Astrocyte (in vitro differentiated cells and primary cell): ENCODE data around the gene ADAMTSL2. TPM values are rescaled to one million over a fixed set of nuclear protein-coding genes. Genes with fewer than 3 reads are reported as not detected.

Experiments
- DNase-seq: peaks from one replicate; pipeline ENCODE4 v3.0.0-alpha.2; 2010; ENCODE audit warnings: low read depth
- FAIRE-seq: peaks from 2 replicates; lab custom pipeline; 2011; peaks lifted over from hg19 to GRCh38; lab: Jason Lieb, UNC
- H2AFZ ChIP-seq: 2 replicates; pipeline ENCODE4 v1.6.0; 2012; ENCODE audit warnings: low read depth, low read length, inconsistent platforms
- H3K27ac ChIP-seq: 2 replicates; pipeline ENCODE4 v1.5.1; 2011; ENCODE audit warnings: low read depth, low read length, inconsistent platforms
- H3K27me3 ChIP-seq: 2 replicates; pipeline ENCODE4 v1.6.0; 2011; ENCODE audit warnings: low read length, inconsistent platforms; ENCODE audit not compliant: insufficient read depth
- H3K36me3 ChIP-seq: 2 replicates; pipeline ENCODE4 v1.5.1; 2011; ENCODE audit warnings: low read length, inconsistent platforms; ENCODE audit not compliant: insufficient read depth
- H3K4me1 ChIP-seq: 2 replicates; pipeline ENCODE4 v1.5.1; 2011; ENCODE audit warnings: low read length, inconsistent platforms; ENCODE audit not compliant: insufficient read depth
- H3K4me2 ChIP-seq: 2 replicates; pipeline ENCODE4 v1.6.0; 2012; ENCODE audit warnings: low read length, inconsistent platforms
- H3K4me3 ChIP-seq: 2 replicates; pipeline ENCODE4 v1.5.1; 2011; ENCODE audit warnings: low read depth, mild to moderate bottlenecking, low read length, inconsistent platforms; ENCODE audit not compliant: insufficient read depth
- H3K79me2 ChIP-seq: 2 replicates; pipeline ENCODE4 v1.6.0; 2012; ENCODE audit warnings: mild to moderate bottlenecking, low read length, inconsistent platforms; ENCODE audit not compliant: insufficient read depth
- H3K9ac ChIP-seq: 2 replicates; pipeline ENCODE4 v1.6.0; 2012; ENCODE audit warnings: mild to moderate bottlenecking, low read length, inconsistent platforms
- H3K9me3 ChIP-seq: 2 replicates; pipeline ENCODE4 v1.5.1; 2012; ENCODE audit warnings: low read depth, mild to moderate bottlenecking, low read length, inconsistent platforms; ENCODE audit not compliant: insufficient read depth
- H4K20me1 ChIP-seq: 2 replicates; pipeline ENCODE4 v1.6.0; 2012; ENCODE audit warnings: low read length, inconsistent platforms; ENCODE audit not compliant: insufficient read depth
- H3K27ac Mint-ChIP-seq: one replicate; pipeline ENCODE4 v1.8.0; 2021; ENCODE audit warnings: mild to moderate bottlenecking, mixed read lengths; ENCODE audit not compliant: unreplicated experiment
- H3K27me3 Mint-ChIP-seq: one replicate; pipeline ENCODE4 v1.8.0; 2021; ENCODE audit warnings: low read depth, mixed read lengths; ENCODE audit not compliant: unreplicated experiment
- H3K36me3 Mint-ChIP-seq: one replicate; pipeline ENCODE4 v1.8.0; 2021; ENCODE audit warnings: low read depth, mixed read lengths; ENCODE audit not compliant: unreplicated experiment
- H3K4me1 Mint-ChIP-seq: one replicate; pipeline ENCODE4 v1.8.0; 2021; ENCODE audit warnings: low read depth, mixed read lengths; ENCODE audit not compliant: unreplicated experiment
- H3K4me3 Mint-ChIP-seq: one replicate; pipeline ENCODE4 v1.8.0; 2021; ENCODE audit warnings: mild to moderate bottlenecking, moderate library complexity, mixed read lengths; ENCODE audit not compliant: unreplicated experiment
- H3K9me3 Mint-ChIP-seq: one replicate; pipeline ENCODE4 v1.8.0; 2021; ENCODE audit warnings: mild to moderate bottlenecking, mixed read lengths; ENCODE audit not compliant: unreplicated experiment
- CTCF ChIP-seq: IDR thresholded peaks from 2 replicates; pipeline ENCODE4 v1.5.1; 2011; ENCODE audit warnings: low read depth, mild to moderate bottlenecking, inconsistent platforms, low read length, moderate library complexity; ENCODE audit not compliant: insufficient read depth
- EZH2 ChIP-seq: IDR thresholded peaks from 2 replicates; pipeline ENCODE4 v1.6.1; 2012; ENCODE audit warnings: mild to moderate bottlenecking, low read length, inconsistent platforms; ENCODE audit not compliant: insufficient read depth
- total RNA-seq: library from RNA; stranded (reverse); gene quantifications from 2 replicates; pipeline ENCODE4 v1.2.1, GENCODE V29; 2021

Gene ADAMTSL2
- total RNA-seq, 1 donor from 2014 or later = 0.52 TPM

- Mint-ChIP-seq H3K4me3 (no peak overlapping the region), H3K9me3 (no peaks in the 10 kb centered on the region)
These were observed 30.1 kb downstream of the ADAMTSL2 start for GRCh38 chr9:133564451-133565116.

GRCh38 chr9:133566382-133566781 is 31.9 kb downstream of the ADAMTSL2 start:
- peaks cover 41% of the 10 kb centered on the region for H3K27me3 Mint-ChIP-seq
- FAIRE-seq = no peak
- H3K9me3 ChIP-seq = no peaks in the 10 kb centered on the region

More at GRCh38 chr9:133564451-133565116, 30.1 kb downstream of the ADAMTSL2 start:
- Histone ChIP-seq H3K9ac (no peak overlapping the region), H4K20me1 (no peaks in the 10 kb centered on the region), H3K27ac (no peak overlapping the region), H3K27me3 (peaks cover 8% of the 10 kb centered on the region), H2AFZ (no peak overlapping the region), H3K4me3 (no peak overlapping the region), H3K4me2 (no peak overlapping the region), H3K9me3 (no peaks in the 10 kb centered on the region), H3K4me1 (peaks cover 6% of the 10 kb centered on the region), H3K36me3 (no peaks in the 10 kb centered on the region), H3K79me2 (no peaks in the 10 kb centered on the region)
- Mint-ChIP-seq H3K27ac (no peak overlapping the region), H3K4me1 (peaks cover 10% of the 10 kb centered on the region), H3K36me3 (no peaks in the 10 kb centered on the region), H3K27me3 (peaks cover 36% of the 10 kb centered on the region)
- no peak for DNase-seq
- TF ChIP-seq EZH2 (no peak), CTCF (no peak)
- no peak for FAIRE-seq

More at GRCh38 chr9:133566382-133566781, 31.9 kb downstream of the ADAMTSL2 start:
- no peaks in the 10 kb centered on the region for H3K9me3 Mint-ChIP-seq
- no peak overlapping the region for H3K4me2 ChIP-seq
- no peak overlapping the region for H3K27ac Mint-ChIP-seq
- H3K4me1 Mint-ChIP-seq = peaks cover 6% of the 10 kb centered on the region
- DNase-seq = no peak
- H3K4me3 ChIP-seq = no peak overlapping the region
- TF ChIP-seq EZH2 = no peak
- no peak for TF ChIP-seq CTCF
- H3K27me3 ChIP-seq = peaks cover 11% of the 10 kb centered on the region
- H3K36me3 ChIP-seq = no peaks in the 10 kb centered on the region
- H3K27ac ChIP-seq = no peak overlapping the region
- H3K36me3 Mint-ChIP-seq = no peaks in the 10 kb centered on the region
- no peak overlapping the region for H2AFZ ChIP-seq
- peaks cover 4% of the 10 kb centered on the region for H3K4me1 ChIP-seq
- H3K79me2 ChIP-seq = no peaks in the 10 kb centered on the region
- no peaks in the 10 kb centered on the region for H4K20me1 ChIP-seq
- no peak overlapping the region for H3K9ac ChIP-seq
- H3K4me3 Mint-ChIP-seq = no peak overlapping the region
